K562 (cell line): ENCODE data around the gene NKIRAS1. TPM values are rescaled to one million over a fixed set of nuclear protein-coding genes. Genes with fewer than 3 reads are reported as not detected.

Experiments
- BCOR ChIP-seq: fragments of 450-650 bp; IDR thresholded peaks from 2 replicates; pipeline ENCODE4 v1.6.1; 2016
- EHMT2 ChIP-seq: fragments of 450-650 bp; IDR thresholded peaks from 2 replicates; pipeline ENCODE4 v1.6.1; 2018; ENCODE audit warnings: antibody characterized with exemption
- GABPB1 ChIP-seq: sonication (generic); formaldehyde crosslinking; IDR thresholded peaks from 2 replicates; pipeline ENCODE4 v1.8.0; 2022; ENCODE audit warnings: mild to moderate bottlenecking, missing genetic modification reagents
- HDAC1 ChIP-seq, 2 experiments: fragments of 450-650 bp; IDR thresholded peaks; 2 replicates each; pipeline ENCODE4 v1.6.1; 2016 to 2017; ENCODE audit warnings: inconsistent platforms in 1 of 2, mild to moderate bottlenecking in 1 of 2, moderate library complexity in 1 of 2
- MCM2 ChIP-seq: fragments of 450-650 bp; IDR thresholded peaks from 2 replicates; pipeline ENCODE4 v1.6.1; 2017; ENCODE audit warnings: low read depth, mild to moderate bottlenecking
- PHF8 ChIP-seq: fragments of 200-600 bp; sonication (generic); IDR thresholded peaks from 2 replicates; pipeline ENCODE4 v1.6.1; 2012; ENCODE audit warnings: mixed run types, mild to moderate bottlenecking, inconsistent platforms, low read length, moderate library complexity, borderline replicate concordance
- PPARD ChIP-seq: fragments of 250-450 bp; sonication (Bioruptor Pico); IDR thresholded peaks from 2 replicates; pipeline ENCODE4 v1.8.0; 2022; ENCODE audit warnings: inconsistent platforms, mild to moderate bottlenecking, moderate library complexity
- PRMT5 ChIP-seq: sonication (generic); formaldehyde crosslinking; IDR thresholded peaks from 2 replicates; pipeline ENCODE4 v1.5.0; 2020; ENCODE audit warnings: missing genetic modification reagents
- RUNX1 ChIP-seq: sonication (generic); IDR thresholded peaks from 2 replicates; pipeline ENCODE4 v1.6.1; 2016; ENCODE audit warnings: antibody characterized with exemption, low read depth
- SMAD4 ChIP-seq: fragments of 250-450 bp; sonication (Bioruptor Pico); conservative IDR thresholded peaks from 2 replicates; pipeline ENCODE4 v1.8.0; 2021; ENCODE audit warnings: inconsistent platforms, mild to moderate bottlenecking, moderate library complexity
- TCF7L2 ChIP-seq: fragments of 150-350 bp; IDR thresholded peaks from 2 replicates; pipeline ENCODE4 v1.6.1; 2016; ENCODE audit warnings: low read depth, mild to moderate bottlenecking, low read length, moderate library complexity
- TCFL5 ChIP-seq: fragments of 250-450 bp; sonication (Bioruptor Pico); conservative IDR thresholded peaks from 2 replicates; pipeline ENCODE4 v1.6.1; 2021; ENCODE audit warnings: mild to moderate bottlenecking, moderate library complexity, matching md5 sums
- ZNF583 ChIP-seq: fragments of 250-450 bp; sonication (Bioruptor Pico); IDR thresholded peaks from 2 replicates; pipeline ENCODE4 v1.4.0; 2020
- polyA plus RNA-seq, 8 experiments: library from polyadenylated mRNA; depleted of rRNA in 4 of 8; stranded (reverse) in 5 of 8; unstranded in 3 of 8; fragments of >200 nt; fragmentation: Nextera tagmentation in 2 of 8; fragmentation: Illumina TruSeq in 1 of 8; extraction: Ambion mirVana in 2 of 8; extraction: Trizol in 1 of 8; gene quantifications; 2 replicates each; pipeline versions ENCODE4 v1.2.1 to v1.2.3, GENCODE V29; 2011 to 2014; ENCODE audit warnings: inconsistent platforms in 1 of 8, missing spikeins in 1 of 8
- total RNA-seq, 7 experiments: library from RNA; depleted of rRNA in 6 of 7; stranded (reverse); fragments of >200 nt in 6 of 7; fragmentation: Illumina TruSeq in 2 of 7; extraction: Trizol in 2 of 7; gene quantifications; 2 replicates each; pipeline versions ENCODE4 v1.2.1 to v1.2.3, GENCODE V29; 2011 to 2021; ENCODE audit warnings: low replicate concordance in 1 of 7
- TF ChIP-seq, protein P1 (sequence below): sonication (generic); formaldehyde crosslinking; IDR thresholded peaks from 2 replicates; pipeline ENCODE4 v1.4.0; 2020; ENCODE audit warnings: mild to moderate bottlenecking, missing genetic modification reagents
- TF ChIP-seq, protein P2 (sequence below): conservative IDR thresholded peaks from 2 replicates; pipeline ENCODE4 v1.6.1; 2011; ENCODE audit warnings: low read depth, mild to moderate bottlenecking, low read length; ENCODE audit not compliant: control insufficient read depth
- TF ChIP-seq, protein P3 (sequence below): sonication (generic); formaldehyde crosslinking; IDR thresholded peaks from 2 replicates; pipeline ENCODE4 v1.8.0; 2022; ENCODE audit warnings: missing genetic modification reagents, mild to moderate bottlenecking, borderline replicate concordance
- TF ChIP-seq, protein P4 (sequence below): sonication (generic); formaldehyde crosslinking; IDR thresholded peaks from 2 replicates; pipeline ENCODE4 v1.8.1; 2023; ENCODE audit warnings: mild to moderate bottlenecking, missing genetic modification reagents

NKIRAS1 gene
- total and polyA plus RNA-seq, 9 of the 15 experiments (the other 6 are each of a cell fraction or from before 2014, with no cell fraction given) = 5.1 to 10.3 (median 6.3) TPM

DNA sequence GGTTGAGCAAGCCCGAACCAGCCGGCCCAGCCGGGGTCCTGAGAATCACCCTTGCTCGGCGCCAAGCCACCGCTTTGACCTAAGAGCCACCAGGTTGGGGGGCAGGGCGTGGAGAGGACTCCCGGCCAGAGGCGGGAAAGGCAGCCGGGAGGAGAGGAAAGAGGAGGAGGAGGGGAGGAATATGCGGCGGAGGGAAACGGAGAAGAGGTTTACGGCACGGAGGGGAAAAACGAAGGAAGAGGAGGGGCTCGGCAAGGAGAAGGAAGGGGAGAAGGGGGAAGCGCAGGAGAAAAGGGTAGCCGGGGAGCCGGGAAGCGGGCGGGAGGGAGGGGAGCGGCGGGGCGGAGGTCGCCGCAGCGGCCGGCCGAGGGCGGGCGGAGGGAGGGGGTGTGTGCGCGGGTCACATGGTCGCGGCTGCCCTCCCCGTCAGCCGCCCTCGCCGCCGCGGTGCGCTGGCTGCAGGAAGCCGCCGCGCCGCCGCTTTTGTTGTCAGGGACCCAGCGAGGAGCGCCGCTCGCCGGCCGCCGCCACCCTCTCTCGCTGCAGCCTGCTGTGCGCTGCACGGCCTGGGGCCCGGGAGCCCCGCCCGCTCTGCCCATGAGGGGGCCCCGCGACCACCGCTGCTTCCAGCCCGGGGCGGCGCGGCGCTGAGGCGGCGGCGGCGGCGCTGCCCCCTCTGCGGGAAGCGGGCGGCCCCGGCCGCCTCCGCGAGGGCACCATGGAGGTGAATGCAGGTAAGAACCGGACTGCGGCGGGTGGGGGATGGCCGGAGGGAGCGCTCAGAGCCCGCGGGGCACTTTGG, 28.3 kb upstream of the NKIRAS1 start, which contains the start of gene NR1D2 (continued):
- TF ChIP-seq PRMT5 (CRISPR knock-in tag) (no peak), PPARD (CRISPR knock-in tag) (no peak), SMAD4 (peak; percentile 13), ZNF583 (CRISPR knock-in tag) (no peak), RUNX1 (no peak), TCF7L2 (no peak), BCOR (peak; percentile 64; the same call in 1 of the 2 replicates), PHF8 (peak; percentile 49; the same call in 1 of the 2 replicates), TCFL5 (CRISPR knock-in tag) (no peak), GABPB1 (CRISPR knock-in tag) (peak; percentile 40), MCM2 (no peak), EHMT2 (0 out of 2 replicates have a peak, but pooled peaks have one; percentile 54), HDAC1 (IDR thresholded peaks at IDR 0.05) (peak in 1 of 2 experiments; percentile 94; a peak in 2 of 4 replicates)
- TF ChIP-seq, protein P1, sequence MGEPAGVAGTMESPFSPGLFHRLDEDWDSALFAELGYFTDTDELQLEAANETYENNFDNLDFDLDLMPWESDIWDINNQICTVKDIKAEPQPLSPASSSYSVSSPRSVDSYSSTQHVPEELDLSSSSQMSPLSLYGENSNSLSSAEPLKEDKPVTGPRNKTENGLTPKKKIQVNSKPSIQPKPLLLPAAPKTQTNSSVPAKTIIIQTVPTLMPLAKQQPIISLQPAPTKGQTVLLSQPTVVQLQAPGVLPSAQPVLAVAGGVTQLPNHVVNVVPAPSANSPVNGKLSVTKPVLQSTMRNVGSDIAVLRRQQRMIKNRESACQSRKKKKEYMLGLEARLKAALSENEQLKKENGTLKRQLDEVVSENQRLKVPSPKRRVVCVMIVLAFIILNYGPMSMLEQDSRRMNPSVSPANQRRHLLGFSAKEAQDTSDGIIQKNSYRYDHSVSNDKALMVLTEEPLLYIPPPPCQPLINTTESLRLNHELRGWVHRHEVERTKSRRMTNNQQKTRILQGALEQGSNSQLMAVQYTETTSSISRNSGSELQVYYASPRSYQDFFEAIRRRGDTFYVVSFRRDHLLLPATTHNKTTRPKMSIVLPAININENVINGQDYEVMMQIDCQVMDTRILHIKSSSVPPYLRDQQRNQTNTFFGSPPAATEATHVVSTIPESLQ (CRISPR knock-in tag) = no peak
- TF ChIP-seq, protein P2, sequence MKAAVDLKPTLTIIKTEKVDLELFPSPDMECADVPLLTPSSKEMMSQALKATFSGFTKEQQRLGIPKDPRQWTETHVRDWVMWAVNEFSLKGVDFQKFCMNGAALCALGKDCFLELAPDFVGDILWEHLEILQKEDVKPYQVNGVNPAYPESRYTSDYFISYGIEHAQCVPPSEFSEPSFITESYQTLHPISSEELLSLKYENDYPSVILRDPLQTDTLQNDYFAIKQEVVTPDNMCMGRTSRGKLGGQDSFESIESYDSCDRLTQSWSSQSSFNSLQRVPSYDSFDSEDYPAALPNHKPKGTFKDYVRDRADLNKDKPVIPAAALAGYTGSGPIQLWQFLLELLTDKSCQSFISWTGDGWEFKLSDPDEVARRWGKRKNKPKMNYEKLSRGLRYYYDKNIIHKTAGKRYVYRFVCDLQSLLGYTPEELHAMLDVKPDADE = peak; percentile 85
- TF ChIP-seq, protein P3, sequence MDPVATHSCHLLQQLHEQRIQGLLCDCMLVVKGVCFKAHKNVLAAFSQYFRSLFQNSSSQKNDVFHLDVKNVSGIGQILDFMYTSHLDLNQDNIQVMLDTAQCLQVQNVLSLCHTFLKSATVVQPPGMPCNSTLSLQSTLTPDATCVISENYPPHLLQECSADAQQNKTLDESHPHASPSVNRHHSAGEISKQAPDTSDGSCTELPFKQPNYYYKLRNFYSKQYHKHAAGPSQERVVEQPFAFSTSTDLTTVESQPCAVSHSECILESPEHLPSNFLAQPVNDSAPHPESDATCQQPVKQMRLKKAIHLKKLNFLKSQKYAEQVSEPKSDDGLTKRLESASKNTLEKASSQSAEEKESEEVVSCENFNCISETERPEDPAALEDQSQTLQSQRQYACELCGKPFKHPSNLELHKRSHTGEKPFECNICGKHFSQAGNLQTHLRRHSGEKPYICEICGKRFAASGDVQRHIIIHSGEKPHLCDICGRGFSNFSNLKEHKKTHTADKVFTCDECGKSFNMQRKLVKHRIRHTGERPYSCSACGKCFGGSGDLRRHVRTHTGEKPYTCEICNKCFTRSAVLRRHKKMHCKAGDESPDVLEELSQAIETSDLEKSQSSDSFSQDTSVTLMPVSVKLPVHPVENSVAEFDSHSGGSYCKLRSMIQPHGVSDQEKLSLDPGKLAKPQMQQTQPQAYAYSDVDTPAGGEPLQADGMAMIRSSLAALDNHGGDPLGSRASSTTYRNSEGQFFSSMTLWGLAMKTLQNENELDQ = no peak
- TF ChIP-seq, protein P4, sequence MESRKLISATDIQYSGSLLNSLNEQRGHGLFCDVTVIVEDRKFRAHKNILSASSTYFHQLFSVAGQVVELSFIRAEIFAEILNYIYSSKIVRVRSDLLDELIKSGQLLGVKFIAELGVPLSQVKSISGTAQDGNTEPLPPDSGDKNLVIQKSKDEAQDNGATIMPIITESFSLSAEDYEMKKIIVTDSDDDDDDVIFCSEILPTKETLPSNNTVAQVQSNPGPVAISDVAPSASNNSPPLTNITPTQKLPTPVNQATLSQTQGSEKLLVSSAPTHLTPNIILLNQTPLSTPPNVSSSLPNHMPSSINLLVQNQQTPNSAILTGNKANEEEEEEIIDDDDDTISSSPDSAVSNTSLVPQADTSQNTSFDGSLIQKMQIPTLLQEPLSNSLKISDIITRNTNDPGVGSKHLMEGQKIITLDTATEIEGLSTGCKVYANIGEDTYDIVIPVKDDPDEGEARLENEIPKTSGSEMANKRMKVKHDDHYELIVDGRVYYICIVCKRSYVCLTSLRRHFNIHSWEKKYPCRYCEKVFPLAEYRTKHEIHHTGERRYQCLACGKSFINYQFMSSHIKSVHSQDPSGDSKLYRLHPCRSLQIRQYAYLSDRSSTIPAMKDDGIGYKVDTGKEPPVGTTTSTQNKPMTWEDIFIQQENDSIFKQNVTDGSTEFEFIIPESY (CRISPR knock-in tag) = no peak
